Measurements from ENCODE around the gene ALDOC. TPM values are rescaled to one million over a fixed set of nuclear protein-coding genes. Genes with fewer than 3 reads are reported as not detected.

The ALDOC gene
- total and polyA plus RNA-seq, 10 of the 15 experiments (the other 5 are each of a cell fraction or from before 2014, with no cell fraction given): 16.0 to 268 (median 78.2) TPM

GRCh38 chr17:28582513-28582912 lies 5.8 kb upstream of the ALDOC start:
- Histone ChIP-seq H3K4me2 (ENCODE audit: control insufficient read depth, insufficient read depth) (no peak overlapping the region), H3K9ac (ENCODE audit: control insufficient read depth, insufficient read depth, low read length) (no peak overlapping the region), H3K36me3 (ENCODE audit: control insufficient read depth in 2 of 2, insufficient read depth in 2 of 2, low read length in 1 of 2) (peaks cover 42 to 46% of the 10 kb centered on the region in 2 experiments), H3K4me3 (no peak overlapping the region), H4K20me1 (ENCODE audit: control insufficient read depth, insufficient read depth) (no peaks in the 10 kb centered on the region), H2AFZ (ENCODE audit: control insufficient read depth, low read depth, low read length) (no peak overlapping the region), H3K27ac (ENCODE audit: control insufficient read depth, insufficient read depth) (no peak overlapping the region), H3K4me1 (ENCODE audit: control insufficient read depth, insufficient read depth, low read length) (peaks cover 14% of the 10 kb centered on the region), H3K79me2 (ENCODE audit: control insufficient read depth, insufficient read depth, low read length) (no peaks in the 10 kb centered on the region), H3K27me3 (replicated peaks in 1 of 2; ENCODE audit: control insufficient read depth in 2 of 2, insufficient read depth in 2 of 2, low read length in 1 of 2) (no peaks in the 10 kb centered on the region), H3K9me3 (replicated peaks; ENCODE audit: control insufficient read depth, insufficient read depth, low read length) (no peaks in the 10 kb centered on the region)
- ChIA-PET POLR2A (no interaction called here), SMC1A (ENCODE audit: uncharacterized antibody, unreplicated experiment) (interaction anchor here (1.1 kb wide), 1 partner anchor 15 kb away, joined by 4 read pairs; no protein-coding TSS in a partner anchor), RAD21 (ENCODE audit: unreplicated experiment) (no interaction called here), CTCF (no interaction called here)
- FAIRE-seq (no peak), DNase-seq (ENCODE audit: low read depth, low spot score) (no peak), ATAC-seq (no peak)
- BruUV-seq (replicated peaks): no TSS peak
- 66% methylated on average over 2 of the region's 2 CpGs for WGBS (ENCODE audit: insufficient coverage, insufficient replicate concordance, low lambda C conversion rate, missing lambda C conversion rate)
- intact Hi-C loops (cut with micrococcal nuclease; ENCODE audit: unreplicated experiment): no loop called here
- TF ChIP-seq POLR2AphosphoS5 (IDR thresholded peaks at IDR 0.05; ENCODE audit: low read length): no peak
- no peak for TF ChIP-seq NFYB (IDR thresholded peaks at IDR 0.05; ENCODE audit: insufficient read depth, low read depth, low read length)
- TF ChIP-seq HSF1 (IDR thresholded peaks at IDR 0.05; ENCODE audit: low read depth, low read length): no peak
- TF ChIP-seq KLF5 (IDR thresholded peaks at IDR 0.05; ENCODE audit: partially characterized antibody): no peak
- no peak for TF ChIP-seq NFIC (IDR thresholded peaks at IDR 0.05; ENCODE audit: low read depth, low read length)
- TF ChIP-seq ZNF217 (IDR thresholded peaks at IDR 0.05): no peak
- no peak for TF ChIP-seq STAT3 (IDR thresholded peaks at IDR 0.05; ENCODE audit: low read depth, low read length)
- TF ChIP-seq CHD1 (IDR thresholded peaks at IDR 0.05; ENCODE audit: low read depth, low read length): no peak
- TF ChIP-seq PKNOX1 (IDR thresholded peaks at IDR 0.05): no peak
- in situ Hi-C loops (cut with MboI): no loop called here
